Measurements from ENCODE around the gene SLC66A2. TPM values are rescaled to one million over a fixed set of nuclear protein-coding genes. Genes with fewer than 3 reads are reported as not detected.
A peak's percentile ranks its signal among the peaks of the same experiment; 100 is the strongest.
"Not testable (repeated sequence)": the region's sequence is repeated elsewhere in the genome, so short reads cannot be mapped to it uniquely, and the experiment has no call there.

Gene SLC66A2
- 17.4 and 25.6 TPM in 2 replicates for total RNA-seq (2014; rRNA removed; shearing (Covaris generic))

DNA sequence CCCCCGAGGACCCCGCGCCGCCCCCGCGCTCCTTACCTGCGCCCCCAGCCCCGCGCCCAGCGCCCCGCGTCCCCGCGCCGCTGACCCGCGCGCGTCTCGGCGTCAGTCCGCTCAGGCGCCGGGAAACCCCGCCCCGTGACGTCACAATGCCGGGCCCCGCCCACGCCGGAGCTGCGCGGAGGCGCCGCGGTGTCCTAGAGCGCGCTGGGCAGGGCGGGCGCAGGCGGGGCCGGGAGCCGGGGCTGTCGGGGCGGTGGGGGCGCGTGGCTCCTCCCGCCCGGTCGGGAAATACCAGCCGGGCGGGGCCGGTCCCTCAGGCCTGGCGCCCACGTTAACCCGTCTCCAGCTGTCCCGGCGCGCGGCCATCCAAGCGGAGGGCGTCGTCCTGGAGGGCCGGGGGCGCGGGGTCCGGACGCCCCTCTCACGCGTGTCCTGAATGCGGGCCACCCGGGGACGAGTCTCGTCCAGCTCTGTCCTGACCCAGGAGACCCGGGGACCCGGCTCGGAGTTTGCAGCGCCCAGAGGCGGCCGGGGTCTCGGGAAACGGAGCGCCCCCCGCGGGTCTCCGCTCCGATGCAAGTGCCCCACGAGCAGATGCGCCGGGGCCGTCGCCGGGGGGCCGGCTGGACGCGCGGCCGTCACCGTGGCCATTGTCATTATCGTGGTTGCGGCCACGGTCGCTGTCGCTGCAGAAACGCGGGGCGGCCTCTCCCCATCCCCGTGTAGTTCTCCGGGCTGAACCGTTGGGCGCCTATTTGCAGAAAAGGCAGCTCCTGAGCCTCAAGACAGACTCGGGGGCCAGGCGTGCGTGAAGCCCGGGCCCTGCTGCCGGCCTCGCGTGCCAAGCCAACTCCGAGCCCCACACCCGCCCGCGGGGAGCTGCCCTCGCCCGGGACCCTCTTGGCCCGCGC lies at the start of gene SLC66A2:
SLC66A2 (minus strand) TSS at position 109 of the 911 bp plus-strand sequence. CDS start 727 bp downstream, outside the sequence.
- DNase-seq (ENCODE audit: low spot score) = peak; percentile 76

DNA sequence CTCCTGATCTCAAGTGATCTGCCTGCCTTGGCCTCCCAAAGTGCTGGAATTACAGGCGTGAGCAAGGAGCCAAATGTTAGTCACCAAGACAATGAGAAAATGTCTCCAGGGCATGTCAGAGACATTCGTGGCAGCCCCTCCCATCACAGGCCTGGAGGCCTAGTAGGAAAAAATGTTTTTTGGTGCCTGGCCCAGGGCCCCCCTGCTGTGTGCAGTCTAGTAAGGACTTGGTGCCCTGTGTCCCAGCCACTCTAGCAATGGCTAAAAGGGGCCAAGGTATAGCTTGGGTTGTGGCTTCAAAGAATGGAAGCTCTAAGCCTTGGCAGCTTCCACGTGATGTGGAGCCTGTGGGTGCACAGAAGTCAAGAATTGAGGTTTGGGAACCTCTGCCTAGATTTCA lies 49.4 kb upstream of the SLC66A2 start:
- no peak for DNase-seq (ENCODE audit: low spot score)

DNA sequence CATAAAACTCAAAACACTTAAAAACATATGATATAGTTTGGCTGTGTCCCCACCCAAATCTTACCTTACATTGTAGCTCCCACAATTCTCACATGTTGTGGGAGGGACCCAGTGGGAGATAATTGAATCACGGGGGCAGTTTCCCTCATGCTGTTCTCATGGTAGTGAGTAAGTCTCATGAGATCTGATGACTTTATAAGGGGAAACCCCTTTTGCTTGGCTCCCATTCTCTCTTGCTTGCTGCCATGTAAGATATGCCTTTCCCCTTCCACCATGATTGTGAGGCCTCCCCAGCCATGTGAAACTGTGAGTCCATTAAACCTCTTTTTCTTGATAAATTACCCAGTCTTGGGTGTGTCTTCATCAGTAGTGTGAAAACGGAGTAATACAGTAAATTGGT lies 48.2 kb upstream of the SLC66A2 start:
- not testable (repeated sequence) for DNase-seq (ENCODE audit: low spot score)

DNA sequence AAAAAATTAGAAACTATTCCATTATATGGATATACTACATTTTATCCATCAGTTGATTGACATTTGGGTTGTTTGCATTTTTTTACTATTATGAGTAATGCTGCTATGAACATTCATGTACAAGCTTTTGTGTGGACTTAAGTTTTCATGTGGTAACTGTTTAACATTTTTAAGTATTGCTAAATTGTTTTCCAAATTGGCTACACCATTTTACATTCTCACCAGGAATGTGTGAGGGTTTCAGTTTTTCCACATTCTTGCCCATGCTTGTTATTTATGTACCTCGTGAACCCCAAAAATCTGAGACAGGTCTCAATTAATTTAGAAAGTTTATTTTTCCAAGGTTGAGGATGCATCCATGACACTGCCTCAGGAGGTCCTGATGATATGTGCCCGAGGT lies 40.0 kb upstream of the SLC66A2 start:
- no peak for DNase-seq (ENCODE audit: low spot score)

DNA sequence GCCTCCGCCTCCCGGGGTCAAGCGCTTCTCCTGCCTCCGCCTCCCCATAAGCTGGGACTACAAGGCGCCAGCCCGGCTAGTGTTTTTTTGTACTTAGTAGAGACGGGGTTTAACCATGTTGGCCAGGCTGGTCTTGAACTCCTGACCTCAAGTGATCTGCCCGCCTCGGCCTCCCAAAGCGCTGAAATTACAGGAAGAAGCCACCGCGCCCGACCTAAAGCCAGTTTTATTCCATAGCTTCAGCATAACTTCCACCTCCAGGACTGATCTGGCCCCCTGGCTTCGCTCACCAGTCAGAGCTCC lies 37.7 kb upstream of the SLC66A2 start:
- DNase-seq (ENCODE audit: low spot score) = no peak

DNA sequence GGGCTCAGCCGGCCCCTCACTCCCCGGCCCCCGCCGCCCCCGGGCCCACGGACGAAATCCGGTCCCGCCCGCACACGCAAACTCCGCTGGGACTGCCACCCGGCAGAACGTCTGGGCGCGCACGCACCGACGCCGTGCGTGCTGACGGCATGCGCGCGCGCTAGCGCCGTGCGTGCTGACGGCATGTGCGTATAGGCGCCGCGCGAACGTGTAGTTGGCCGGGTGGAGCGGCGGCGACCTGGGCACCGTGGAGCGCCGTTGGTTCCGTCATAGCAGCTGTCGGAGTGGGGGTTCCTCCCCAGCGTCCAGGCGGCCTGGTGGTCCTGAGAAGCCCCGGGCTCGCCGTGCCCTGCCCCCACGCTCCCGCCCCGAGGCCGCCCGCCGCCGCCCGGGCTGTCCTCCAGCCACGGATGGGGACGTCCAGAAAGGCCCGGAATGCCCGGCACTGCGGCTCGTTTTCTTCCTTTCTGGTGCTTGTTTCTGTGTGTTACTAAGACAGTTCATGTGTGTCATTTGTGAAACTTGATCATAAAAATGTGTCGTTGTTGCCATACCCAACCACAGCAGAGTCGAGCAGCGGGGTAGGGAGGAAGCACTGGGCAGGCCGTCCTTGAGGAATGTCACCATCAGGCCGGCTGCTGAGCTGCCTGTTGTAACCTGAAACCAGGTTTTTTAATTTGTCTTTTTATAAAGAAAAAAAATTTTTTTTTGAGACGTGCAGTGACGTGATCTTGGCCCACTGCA lies 37.2 kb upstream of the SLC66A2 start, which contains the start of gene TXNL4A:
TXNL4A (minus strand) TSS at position 113 of the 744 bp plus-strand sequence. CDS start 171 bp downstream, outside the sequence.
- peak; percentile 87 for DNase-seq (ENCODE audit: low spot score)

DNA sequence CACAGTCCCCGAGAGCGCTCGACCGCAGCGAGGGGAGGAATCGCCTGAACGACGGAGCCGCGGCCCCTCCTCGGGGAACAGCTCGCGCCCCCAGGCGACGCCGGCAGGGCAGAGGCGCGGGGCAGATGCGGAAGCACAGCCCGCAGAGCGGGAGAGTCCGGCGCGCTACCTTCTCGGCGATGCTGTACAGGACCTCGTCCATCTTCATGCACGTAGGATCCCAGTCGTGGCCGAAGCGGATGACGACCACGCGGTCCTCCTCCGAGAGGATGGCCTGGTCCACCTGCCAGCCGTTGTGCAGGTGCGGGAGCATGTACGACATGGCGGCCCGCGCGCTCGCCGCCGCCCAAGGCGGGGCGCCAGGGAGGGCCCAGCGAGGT lies 36.6 kb upstream of the SLC66A2 start:
- DNase-seq (ENCODE audit: low spot score) = peak; percentile 41

DNA sequence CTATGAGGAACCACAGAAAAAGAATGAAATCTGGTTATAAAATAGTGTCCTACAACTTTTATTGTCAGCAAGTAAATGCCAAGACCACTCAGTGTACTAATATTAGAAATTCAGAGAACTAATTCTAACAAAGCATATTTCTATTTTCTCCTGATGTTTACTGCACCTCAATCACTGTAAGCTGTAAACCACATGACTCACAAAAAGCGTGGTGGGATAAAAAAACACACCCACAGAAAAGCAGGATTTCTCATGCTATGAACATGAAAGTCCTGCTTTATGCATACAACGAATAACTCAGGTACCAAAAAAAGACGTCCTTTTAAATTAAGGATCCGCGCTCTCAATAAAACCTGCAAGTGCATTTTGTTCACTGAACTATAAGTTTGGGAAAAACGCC lies 36.1 kb upstream of the SLC66A2 start:
- no peak for DNase-seq (ENCODE audit: low spot score)

DNA sequence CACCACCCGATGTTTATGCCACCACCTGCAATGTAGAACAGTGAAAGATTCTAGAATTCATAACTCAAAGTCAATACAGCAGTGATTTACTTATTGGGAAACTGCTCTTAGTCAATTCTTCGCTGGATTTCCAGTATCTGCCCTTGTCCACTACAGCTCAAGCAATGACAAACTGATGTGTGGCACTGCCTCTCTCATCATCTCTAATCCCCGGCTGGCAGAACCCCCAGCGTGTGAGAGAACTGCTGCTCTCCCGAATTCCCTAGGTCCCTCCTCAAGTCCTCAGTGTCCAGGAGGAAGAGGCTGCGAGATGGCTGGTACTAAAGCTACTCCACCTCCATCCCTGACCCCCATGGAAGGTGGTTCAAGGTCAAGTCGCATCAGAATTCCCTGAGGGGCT lies 35.3 kb upstream of the SLC66A2 start:
- no peak for DNase-seq (ENCODE audit: low spot score)

DNA sequence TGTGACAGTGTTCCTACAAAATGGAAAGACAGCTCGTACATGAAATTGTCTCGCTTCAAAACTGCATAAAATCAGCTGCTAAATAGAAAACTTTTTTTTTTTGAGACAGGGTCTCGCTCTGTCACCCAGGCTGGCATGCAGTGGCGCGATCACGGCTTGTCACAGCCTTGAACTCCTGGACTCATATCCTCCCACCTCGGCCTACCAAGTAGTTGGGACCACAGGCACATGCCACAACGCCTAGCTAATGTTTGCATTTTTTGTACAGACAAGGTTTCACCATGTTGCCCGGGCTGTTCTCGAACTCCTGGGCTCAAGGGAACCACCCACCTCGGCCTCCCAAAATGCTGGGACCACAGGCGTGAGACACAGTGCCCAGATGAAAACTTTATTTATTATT lies 33.7 kb upstream of the SLC66A2 start:
- DNase-seq (ENCODE audit: low spot score) = no peak

DNA sequence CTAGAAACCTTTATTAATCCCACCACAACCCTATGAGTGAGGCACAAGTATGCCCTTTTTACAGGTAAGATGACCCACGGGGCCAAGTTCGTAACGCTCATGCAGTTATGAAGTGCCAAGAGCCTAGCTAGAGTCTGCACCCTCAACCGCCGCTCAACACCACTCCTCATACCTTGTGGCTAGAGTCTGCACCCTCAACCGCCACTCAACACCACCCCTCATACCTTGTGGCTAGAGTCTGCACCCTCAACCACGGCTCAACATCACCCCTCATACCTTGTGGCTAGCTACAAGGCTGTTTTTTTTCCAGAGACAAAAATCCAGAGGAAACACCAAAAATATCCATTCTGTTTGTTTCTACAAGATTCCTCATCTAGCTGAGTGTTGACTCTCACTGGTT lies 32.3 kb upstream of the SLC66A2 start:
- DNase-seq (ENCODE audit: low spot score) = no peak

DNA sequence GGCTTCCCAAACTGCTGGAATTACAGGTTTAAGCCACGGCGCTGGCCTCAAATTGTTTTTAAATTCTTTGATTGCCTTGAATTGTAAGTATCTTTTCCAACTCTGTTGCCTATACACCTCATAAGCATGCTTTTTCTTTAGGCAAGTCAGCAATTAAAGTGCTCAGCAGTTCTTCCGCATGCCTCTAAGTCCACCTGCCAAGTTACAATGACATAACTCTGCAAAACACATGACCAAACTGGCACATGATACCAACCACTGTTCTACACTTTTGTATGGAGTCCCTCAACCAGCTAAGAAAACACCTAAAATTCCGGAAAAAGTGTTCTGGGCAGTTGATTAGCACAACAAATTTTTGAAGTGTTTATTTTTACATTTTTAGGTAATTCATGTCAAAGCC lies 31.8 kb upstream of the SLC66A2 start:
- DNase-seq (ENCODE audit: low spot score) = no peak

DNA sequence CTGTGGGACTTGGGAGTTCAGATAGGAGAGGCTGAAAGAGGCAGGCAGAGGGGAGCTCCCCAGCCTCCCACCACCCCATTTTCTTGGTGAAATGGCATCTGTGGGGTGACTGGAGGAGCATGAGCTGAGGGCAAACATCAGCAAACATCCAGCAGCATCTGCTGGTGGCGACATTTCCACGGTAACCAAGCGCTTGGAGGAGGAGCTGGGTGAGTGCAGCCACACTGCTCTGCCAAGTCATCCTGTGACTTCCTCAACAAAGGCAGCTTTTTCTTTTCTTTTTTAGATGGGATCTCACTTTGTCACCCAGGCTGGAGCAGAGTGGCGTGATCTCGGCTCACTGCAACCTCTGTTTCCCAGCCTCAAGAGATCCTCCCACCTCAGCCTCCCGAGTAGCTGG lies 31.3 kb upstream of the SLC66A2 start:
- no peak for DNase-seq (ENCODE audit: low spot score)

DNA sequence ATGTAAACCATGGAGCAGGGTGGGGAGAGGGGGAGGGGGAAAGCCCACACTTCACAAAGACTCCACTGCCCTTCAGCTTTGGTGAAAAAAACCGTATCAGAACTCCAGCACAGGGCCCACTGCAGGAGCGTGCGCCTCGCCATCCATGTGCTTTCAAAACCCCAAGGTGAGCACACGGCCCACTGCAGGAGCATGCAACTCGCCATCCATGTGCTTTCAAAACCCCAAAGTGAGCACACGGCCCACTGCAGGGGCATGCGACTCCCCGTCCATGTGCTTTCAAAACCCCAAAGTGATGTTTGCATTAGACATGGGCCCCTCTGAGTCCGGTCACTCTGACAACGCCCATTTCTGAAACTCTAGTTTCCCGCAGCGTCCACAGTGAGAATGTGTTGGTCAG lies 29.1 kb upstream of the SLC66A2 start:
- no peak for DNase-seq (ENCODE audit: low spot score)

DNA sequence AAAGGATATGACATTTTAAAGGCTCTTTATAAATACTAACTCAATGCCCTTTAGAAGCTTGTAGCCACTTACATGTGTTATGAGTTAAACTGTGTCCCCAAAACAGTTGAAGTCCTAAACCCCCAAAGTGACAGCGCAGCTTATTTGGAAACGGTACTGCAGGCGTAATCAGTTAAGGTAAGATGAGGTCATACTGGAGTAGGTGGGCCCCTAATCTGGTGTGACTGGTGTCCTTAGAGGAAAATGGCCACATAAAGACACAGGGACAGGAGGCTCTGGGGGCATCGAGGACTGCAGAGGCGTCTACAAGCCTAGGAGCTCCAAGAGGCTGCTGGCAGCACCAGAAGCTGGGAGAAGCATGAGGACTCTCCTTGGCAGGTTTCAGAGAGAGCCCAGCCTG lies 28.4 kb upstream of the SLC66A2 start:
- no peak for DNase-seq (ENCODE audit: low spot score)

DNA sequence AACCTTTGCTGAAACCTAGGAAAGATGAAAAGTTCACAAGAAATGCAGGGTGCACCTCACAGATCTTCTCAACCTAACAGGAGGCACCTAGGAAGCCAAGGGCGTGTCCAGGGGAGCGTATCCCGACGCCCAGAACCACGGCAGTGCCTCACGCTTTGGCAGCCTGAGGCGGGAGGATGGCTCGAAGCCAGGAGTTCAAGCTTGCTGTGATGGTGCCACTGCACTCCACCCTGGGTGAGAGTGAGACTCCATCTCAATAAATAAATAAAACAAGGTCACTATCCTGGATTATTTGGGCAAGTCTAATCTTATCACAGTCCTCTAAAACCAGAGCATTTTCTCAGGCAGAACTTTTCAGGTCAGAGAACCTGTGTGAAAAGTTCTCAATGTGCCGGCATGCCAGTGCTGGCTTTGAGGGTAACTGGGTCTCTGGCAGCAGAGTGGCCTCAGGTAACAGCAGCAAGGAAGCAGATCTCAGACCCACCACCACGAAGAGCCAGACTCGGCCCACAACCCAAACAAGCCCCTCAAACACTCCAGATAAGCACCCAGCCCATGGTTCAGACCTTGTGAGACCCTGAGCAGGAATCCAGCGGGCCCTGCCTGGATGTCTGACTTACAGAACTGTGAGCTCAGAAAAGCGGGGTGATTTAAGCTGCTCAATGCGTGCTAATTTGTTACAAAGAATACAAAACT lies 24.7 kb upstream of the SLC66A2 start:
- DNase-seq (ENCODE audit: low spot score) = no peak

DNA sequence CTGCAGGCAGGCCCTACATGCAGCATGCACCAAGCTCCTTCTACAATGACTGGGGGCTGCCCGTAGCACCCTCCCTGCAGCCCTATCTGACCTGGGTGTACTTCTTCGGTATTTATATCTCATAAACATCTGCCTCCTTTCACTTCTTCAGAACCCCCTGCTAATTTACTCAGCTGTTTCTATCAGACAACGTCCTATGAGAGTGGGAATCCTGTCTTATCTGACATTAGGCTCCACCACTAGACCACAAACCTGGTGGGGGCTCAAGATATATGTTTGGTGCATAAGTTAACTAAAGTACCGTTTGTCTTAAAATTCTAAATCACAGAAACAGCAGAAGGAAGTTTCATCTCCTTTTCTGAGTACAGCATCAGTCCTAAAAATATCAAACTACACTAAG lies 23.6 kb upstream of the SLC66A2 start:
- no peak for DNase-seq (ENCODE audit: low spot score)

DNA sequence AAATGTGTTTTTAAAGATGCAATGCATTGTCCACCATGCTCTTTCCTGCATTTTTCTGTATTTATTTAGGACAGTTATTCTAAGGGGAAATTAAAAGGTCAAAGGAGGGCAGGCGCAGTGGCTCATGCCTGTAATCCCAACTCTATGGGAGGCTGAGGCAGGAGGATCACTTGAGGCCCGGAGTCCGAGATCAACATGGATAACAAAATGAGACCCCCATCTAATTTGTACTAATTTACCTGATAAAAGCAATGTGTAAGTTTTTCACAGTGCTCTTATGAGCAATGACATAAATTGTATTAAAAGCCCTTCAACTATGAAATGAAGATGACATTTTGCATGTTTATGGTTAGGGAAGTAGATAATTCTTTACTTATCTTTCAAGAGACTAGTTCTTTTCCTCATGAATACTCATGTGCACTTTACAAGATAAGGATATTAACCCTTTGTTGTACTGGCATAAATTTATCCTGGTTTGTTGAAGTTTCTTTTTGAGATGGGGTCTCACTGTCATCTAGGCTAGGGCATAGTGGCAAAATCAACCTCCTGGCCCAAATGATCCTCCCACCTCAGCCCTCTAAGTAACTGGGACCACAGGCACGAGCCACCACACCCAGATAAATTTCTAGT lies 22.7 kb upstream of the SLC66A2 start:
- no peak for DNase-seq (ENCODE audit: low spot score)

DNA sequence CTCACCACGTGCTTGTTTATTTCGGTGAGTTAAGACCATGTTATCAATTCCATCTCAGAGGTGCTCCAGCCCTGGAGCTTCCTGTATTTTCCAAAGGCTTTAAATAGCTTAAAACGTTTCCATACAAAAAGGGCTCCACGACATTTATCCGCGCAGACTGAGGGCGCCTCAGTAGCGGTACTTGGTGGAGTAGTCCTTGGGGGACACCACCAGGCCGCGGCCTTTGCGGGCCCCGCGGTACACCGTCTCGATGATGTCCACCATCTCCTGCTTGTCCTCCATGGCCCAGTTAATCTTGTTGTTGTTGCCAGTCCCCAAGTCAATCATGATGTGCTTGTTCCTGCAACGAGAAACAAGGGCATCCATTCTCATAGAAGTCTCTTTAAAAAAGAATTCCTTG lies 22.1 kb upstream of the SLC66A2 start:
- DNase-seq (ENCODE audit: low spot score) = no peak

DNA sequence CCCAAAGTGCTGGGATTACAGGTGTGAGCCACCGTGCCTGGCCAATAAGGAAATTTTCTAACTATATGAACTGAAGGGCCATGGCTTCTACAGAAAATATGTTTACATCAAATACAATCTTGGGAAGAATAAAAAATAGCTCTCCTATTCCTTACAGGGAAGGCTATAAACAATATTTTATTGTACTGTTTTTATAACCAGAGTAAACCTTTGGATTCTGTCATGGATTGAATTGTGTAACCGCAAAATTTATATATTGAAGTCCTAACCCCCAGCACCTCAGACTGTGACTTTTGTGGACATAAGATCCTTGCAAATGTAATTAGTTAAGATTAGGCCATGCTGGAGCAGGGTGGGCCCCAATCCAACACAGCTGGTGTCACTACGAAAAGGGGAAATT lies 21.3 kb upstream of the SLC66A2 start:
- DNase-seq (ENCODE audit: low spot score) = no peak

DNA sequence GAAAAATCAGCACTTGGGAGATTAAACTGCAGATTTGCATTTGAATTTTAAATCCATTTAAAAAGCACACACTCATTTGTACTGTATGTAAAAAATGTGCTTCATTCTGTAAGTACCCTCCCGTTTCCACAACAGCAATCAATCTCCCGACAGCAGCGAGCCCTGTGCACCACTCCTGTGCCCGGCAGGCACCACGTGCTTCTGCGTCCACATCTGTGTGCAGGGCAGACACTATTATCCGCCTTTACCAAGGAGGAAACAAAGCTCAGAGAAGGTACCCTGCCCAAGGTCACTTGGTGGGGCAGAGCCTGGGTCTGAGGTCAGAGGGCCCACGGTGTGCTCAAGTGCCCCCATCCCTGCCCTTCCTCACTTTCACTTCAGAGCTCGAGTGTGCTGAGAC lies 20.5 kb upstream of the SLC66A2 start:
- DNase-seq (ENCODE audit: low spot score) = no peak

Measured in H4 (cell line).